ENCODE data around the gene CLTCL1.
"Not testable (repeated sequence)": the region's sequence is repeated elsewhere in the genome, so short reads cannot be mapped to it uniquely, and the experiment has no call there.

The CLTCL1 gene

DNA sequence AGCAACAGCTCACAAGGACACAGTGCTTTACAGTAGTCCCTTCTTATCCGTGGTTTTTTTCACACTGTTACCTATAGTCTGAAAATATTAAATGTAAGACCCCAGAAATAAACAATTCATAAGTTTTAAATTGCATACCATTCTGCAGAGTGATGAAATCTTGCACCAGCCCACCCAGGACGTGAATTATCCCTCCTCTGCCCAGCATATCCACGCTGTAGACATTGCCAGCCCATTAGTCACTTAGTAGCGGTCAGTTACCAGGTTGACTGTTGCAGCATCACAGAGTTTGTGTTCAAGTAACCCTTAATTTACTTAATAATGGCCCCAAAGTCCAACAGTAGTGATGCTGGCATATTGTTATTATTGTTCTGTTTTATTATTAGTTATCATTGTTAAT lies 3.6 kb downstream of the CLTCL1 start:
- Histone ChIP-seq H3K4me3 (ENCODE audit: low read depth, low read length) (no peak overlapping the region), H3K9me3 (ENCODE audit: severe bottlenecking) (no peaks in the 10 kb centered on the region), H3K27me3 (ENCODE audit: insufficient read depth, low read depth, severe bottlenecking) (no peaks in the 10 kb centered on the region), H3K27ac (no peak overlapping the region), H3K36me3 (no peaks in the 10 kb centered on the region; the same call in 1 of the 2 replicates)
- no peak for DNase-seq
- no peak for TF ChIP-seq CTCF (IDR thresholded peaks at IDR 0.05; ENCODE audit: low read depth, low read length)

GRCh38 chr22:19287076-19287707 lies 4.3 kb downstream of the CLTCL1 start:
- DNase-seq = no peak
- H3K9me3 ChIP-seq (ENCODE audit: severe bottlenecking) = no peaks in the 10 kb centered on the region
- H3K36me3 ChIP-seq = no peaks in the 10 kb centered on the region; the same call in 1 of the 2 replicates
- H3K4me3 ChIP-seq (ENCODE audit: low read depth, low read length) = no peak overlapping the region
- no peak overlapping the region for H3K27ac ChIP-seq
- no peak for TF ChIP-seq CTCF (IDR thresholded peaks at IDR 0.05; ENCODE audit: low read depth, low read length)
- H3K27me3 ChIP-seq (ENCODE audit: insufficient read depth, low read depth, severe bottlenecking) = no peaks in the 10 kb centered on the region

DNA sequence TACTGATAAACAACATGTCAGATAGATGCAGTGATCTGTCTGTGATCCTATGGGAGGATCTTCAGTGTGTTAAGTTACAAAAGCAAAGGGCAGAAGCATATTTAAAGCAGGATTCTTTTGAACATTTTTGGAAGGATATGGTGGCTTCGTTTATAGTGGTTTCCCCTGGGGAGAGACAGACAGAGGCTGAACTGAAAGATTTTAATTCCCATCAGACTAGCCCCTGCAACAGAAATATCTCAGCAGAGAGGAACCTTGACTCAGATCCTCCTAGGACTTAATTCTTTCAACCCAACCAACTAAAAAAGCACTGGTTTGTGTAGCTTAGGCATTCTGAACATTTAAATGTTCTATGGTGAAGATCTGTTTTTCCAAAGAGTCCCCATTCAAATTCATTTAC lies 5.7 kb downstream of the CLTCL1 start:
- H3K27ac ChIP-seq = no peak overlapping the region
- H3K4me3 ChIP-seq (ENCODE audit: low read depth, low read length) = no peak overlapping the region
- no peaks in the 10 kb centered on the region for H3K9me3 ChIP-seq (ENCODE audit: severe bottlenecking)
- H3K27me3 ChIP-seq (ENCODE audit: insufficient read depth, low read depth, severe bottlenecking) = no peaks in the 10 kb centered on the region
- H3K36me3 ChIP-seq = no peaks in the 10 kb centered on the region; the same call in 1 of the 2 replicates
- TF ChIP-seq CTCF (IDR thresholded peaks at IDR 0.05; ENCODE audit: low read depth, low read length) = no peak
- DNase-seq = no peak

DNA sequence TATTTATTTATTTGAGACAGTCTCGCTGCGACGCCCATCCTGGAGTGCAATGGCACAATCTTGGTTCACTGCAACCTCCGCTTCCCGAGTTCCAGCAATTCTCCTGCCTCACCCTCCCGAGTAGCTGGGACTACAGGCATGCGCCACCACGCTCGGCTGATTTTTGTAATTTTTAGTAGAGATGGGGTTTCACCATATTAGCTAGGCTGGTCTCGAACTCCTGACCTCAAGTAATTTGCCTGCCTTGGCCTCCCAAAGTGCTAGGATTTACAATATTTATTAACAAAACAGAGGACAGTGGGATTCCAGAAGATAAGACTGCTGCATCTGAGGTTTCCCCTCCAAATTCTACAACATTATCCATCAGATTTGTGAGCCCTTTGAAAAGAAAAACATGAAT lies 12.4 kb downstream of the CLTCL1 start:
- not testable (repeated sequence) for H3K27ac ChIP-seq; DNase-seq; H3K4me3 ChIP-seq (ENCODE audit: low read depth, low read length); H3K9me3 ChIP-seq (ENCODE audit: severe bottlenecking); H3K27me3 ChIP-seq (ENCODE audit: insufficient read depth, low read depth, severe bottlenecking); H3K36me3 ChIP-seq

- Histone ChIP-seq H3K9me3 (ENCODE audit: severe bottlenecking) (no peaks in the 10 kb centered on the region), H3K4me3 (ENCODE audit: low read depth, low read length) (no peak overlapping the region), H3K36me3 (no peaks in the 10 kb centered on the region), H3K27me3 (ENCODE audit: insufficient read depth, low read depth, severe bottlenecking) (no peaks in the 10 kb centered on the region), H3K27ac (no peak overlapping the region)
- DNase-seq = no peak
- no peak for TF ChIP-seq CTCF (IDR thresholded peaks at IDR 0.05; ENCODE audit: low read depth, low read length)
These were observed 13.7 kb downstream of the CLTCL1 start for GRCh38 chr22:19277785-19278184.

- H3K9me3 ChIP-seq (ENCODE audit: severe bottlenecking) = no peaks in the 10 kb centered on the region
- no peak overlapping the region for H3K4me3 ChIP-seq (ENCODE audit: low read depth, low read length)
- H3K36me3 ChIP-seq = no peaks in the 10 kb centered on the region
- H3K27ac ChIP-seq = no peak overlapping the region
- DNase-seq = no peak
- TF ChIP-seq CTCF (IDR thresholded peaks at IDR 0.05; ENCODE audit: low read depth, low read length) = no peak
- no peaks in the 10 kb centered on the region for H3K27me3 ChIP-seq (ENCODE audit: insufficient read depth, low read depth, severe bottlenecking)
These were observed 15.5 kb downstream of the CLTCL1 start for GRCh38 chr22:19275919-19276600.

Data from WERI-Rb-1 (cell line).